Measurements from ENCODE around the gene NSMCE1.

The NSMCE1 gene

GRCh38 chr16:27228045-27228444, 40.5 kb downstream of the NSMCE1 start:
- DNase-seq (ENCODE audit: low read depth in 1 of 2, low spot score in 1 of 2): no peak
- no peak overlapping the region for H3K27ac ChIP-seq (replicated peaks)
- H3K27me3 ChIP-seq (ENCODE audit: insufficient read depth, poor library complexity, severe bottlenecking): no peaks in the 10 kb centered on the region
- H3K4me3 ChIP-seq (replicated peaks; ENCODE audit: insufficient read depth, low read length): no peak overlapping the region
- TF ChIP-seq CTCF (IDR thresholded peaks at IDR 0.05; ENCODE audit: insufficient read depth, low read length) (no peak), REST (IDR thresholded peaks at IDR 0.05; ENCODE audit: insufficient replicate concordance, low read depth) (no peak), GABPA (IDR thresholded peaks at IDR 0.05; ENCODE audit: low read depth) (no peak), POLR2AphosphoS5 (IDR thresholded peaks at IDR 0.05; ENCODE audit: low read depth) (no peak), SPI1 (IDR thresholded peaks at IDR 0.05; ENCODE audit: borderline replicate concordance, low read depth) (no peak)

- TF ChIP-seq SPI1 (IDR thresholded peaks at IDR 0.05; ENCODE audit: borderline replicate concordance, low read depth) (no peak), CTCF (IDR thresholded peaks at IDR 0.05; ENCODE audit: insufficient read depth, low read length) (no peak), GABPA (IDR thresholded peaks at IDR 0.05; ENCODE audit: low read depth) (no peak), POLR2AphosphoS5 (IDR thresholded peaks at IDR 0.05; ENCODE audit: low read depth) (no peak), REST (IDR thresholded peaks at IDR 0.05; ENCODE audit: insufficient replicate concordance, low read depth) (no peak)
- H3K27ac ChIP-seq (replicated peaks): no peak overlapping the region
- DNase-seq (ENCODE audit: low read depth in 1 of 2, low spot score in 1 of 2): no peak
- H3K4me3 ChIP-seq (replicated peaks; ENCODE audit: insufficient read depth, low read length): no peak overlapping the region
- H3K27me3 ChIP-seq (ENCODE audit: insufficient read depth, poor library complexity, severe bottlenecking): no peaks in the 10 kb centered on the region
Measured at GRCh38 chr16:27226976-27227705, 41.4 kb downstream of the NSMCE1 start.

- no peak for DNase-seq (ENCODE audit: low read depth in 1 of 2, low spot score in 1 of 2)
- H3K27me3 ChIP-seq (ENCODE audit: insufficient read depth, poor library complexity, severe bottlenecking): no peaks in the 10 kb centered on the region
- no peak for TF ChIP-seq CTCF (IDR thresholded peaks at IDR 0.05; ENCODE audit: insufficient read depth, low read length)
- no peak for TF ChIP-seq GABPA (IDR thresholded peaks at IDR 0.05; ENCODE audit: low read depth)
- no peak for TF ChIP-seq POLR2AphosphoS5 (IDR thresholded peaks at IDR 0.05; ENCODE audit: low read depth)
- no peak for TF ChIP-seq REST (IDR thresholded peaks at IDR 0.05; ENCODE audit: insufficient replicate concordance, low read depth)
- no peak for TF ChIP-seq SPI1 (IDR thresholded peaks at IDR 0.05; ENCODE audit: borderline replicate concordance, low read depth)
- H3K27ac ChIP-seq (replicated peaks): no peak overlapping the region
- H3K4me3 ChIP-seq (replicated peaks; ENCODE audit: insufficient read depth, low read length): no peak overlapping the region
Measured at GRCh38 chr16:27226476-27226875, 42.1 kb downstream of the NSMCE1 start.
